ENCODE measurements around the gene PKIB.
"Not testable (repeated sequence)": the region's sequence is repeated elsewhere in the genome, so short reads cannot be mapped to it uniquely, and the experiment has no call there.

Gene PKIB, protein sequence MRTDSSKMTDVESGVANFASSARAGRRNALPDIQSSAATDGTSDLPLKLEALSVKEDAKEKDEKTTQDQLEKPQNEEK

DNA sequence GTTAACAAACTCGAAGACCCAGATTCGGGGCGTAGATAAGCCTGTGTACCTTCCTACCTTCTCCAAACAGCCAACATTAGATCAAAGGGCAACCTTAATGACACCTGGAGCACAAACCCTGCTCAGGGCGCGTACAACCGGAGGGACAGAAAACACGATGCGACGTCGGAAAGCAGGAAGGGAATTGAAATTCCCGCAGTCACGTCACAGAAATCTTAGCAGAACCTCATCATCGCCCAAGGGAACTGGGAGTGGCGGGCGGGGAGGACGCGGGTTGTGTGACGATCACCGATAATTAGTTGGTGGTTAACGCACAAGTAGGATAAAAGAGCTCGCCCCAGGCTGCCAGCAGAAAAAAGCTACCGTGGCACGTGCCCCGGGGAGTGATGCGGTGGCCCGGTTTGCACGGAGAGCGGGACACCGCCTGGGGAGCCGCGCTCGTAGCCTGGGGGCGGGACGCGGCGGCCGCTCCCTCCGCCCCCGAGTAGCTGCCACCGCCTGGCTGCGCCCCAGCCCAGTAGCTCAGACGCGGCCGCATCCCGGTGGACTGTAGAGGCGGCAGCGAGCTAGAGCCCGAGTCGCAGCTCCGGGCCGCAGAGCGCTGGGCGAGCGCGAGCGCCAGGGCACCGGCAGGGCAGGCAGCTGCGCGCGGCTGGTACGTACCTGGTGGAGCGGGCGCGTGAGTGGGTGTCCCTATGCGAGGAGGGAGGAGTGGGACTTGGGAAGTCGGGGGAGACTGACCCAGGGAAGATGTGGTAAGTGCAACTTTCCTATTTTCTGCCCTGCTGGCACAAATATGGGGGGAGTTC lies at the start of gene PKIB:
TSS of gene PKIB (plus strand) at position 525 of the 809 bp plus-strand sequence. CDS start 107,390 bp downstream, outside the sequence.
- DNase-seq: peak; percentile 50

DNA sequence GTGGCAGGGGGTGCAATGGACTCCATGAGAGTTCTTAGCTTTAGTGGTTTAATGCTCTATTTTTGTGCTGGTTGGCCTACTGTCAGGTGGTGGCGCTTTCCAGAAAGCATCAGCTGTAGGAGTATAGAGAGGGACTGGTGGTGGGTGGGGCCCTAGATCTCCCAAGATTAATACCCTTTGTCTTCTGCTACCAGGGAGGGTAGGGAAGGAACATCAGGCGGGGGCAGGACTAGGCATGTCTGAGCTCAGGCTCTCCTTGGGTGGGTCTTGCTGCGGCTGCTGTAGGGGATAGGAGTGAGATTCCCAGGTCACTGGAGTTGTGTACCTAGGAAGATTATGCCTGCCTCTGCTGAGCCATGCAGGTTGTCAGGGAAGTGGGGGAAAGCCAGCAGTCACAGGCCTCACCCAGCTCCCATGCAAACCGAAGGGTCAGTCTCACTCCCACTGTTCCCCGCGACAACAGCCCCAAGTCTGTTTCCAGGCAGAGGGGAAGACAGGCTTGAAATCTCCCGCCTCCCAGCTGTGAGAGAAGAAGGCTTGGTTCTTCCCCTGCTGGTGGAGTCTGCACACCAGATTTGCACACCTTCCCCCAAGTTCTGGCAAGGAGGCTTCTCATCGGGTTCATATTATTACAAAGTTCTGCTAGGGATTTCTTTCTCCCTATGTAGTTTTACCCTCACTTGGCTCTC lies 46.7 kb upstream of the PKIB start:
- DNase-seq: no peak

DNA sequence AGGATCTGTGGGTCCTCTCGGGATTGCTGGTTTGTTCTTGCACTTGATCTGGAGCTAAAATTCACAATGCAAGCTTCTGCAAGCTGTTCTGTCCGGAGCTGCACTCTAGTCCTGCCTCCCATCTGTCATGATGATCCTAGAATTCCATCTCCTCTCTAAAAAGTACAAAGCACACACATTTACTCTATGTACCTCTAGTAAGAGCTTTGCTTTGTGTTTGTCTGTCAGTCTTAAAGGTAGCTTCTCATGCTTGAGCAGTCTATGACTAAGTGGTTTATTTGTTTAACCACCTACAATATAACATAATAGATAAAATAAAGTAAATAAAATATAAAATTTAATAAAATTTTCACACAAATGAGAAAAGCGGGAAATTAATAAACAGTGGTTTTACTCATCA lies 46.0 kb upstream of the PKIB start:
- DNase-seq: no peak

DNA sequence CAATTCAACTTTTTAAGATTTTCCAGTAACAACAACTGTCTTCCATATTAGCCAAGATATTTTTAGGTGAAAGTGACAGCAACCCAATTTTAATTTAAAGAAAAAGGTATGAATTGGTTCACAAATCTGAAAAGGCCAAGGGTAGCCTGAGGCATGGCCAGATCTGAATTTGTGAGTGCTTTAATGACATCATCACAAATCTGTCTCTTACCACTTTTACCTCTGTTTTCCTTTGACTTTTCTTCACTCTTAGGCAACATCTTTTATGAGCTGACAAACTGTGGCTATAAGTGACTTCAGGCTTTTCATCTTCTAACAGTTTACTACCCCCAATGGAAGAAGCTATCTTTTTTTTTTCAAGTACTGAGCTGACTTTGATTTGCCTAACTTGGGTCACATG lies 44.5 kb upstream of the PKIB start:
- DNase-seq: no peak

DNA sequence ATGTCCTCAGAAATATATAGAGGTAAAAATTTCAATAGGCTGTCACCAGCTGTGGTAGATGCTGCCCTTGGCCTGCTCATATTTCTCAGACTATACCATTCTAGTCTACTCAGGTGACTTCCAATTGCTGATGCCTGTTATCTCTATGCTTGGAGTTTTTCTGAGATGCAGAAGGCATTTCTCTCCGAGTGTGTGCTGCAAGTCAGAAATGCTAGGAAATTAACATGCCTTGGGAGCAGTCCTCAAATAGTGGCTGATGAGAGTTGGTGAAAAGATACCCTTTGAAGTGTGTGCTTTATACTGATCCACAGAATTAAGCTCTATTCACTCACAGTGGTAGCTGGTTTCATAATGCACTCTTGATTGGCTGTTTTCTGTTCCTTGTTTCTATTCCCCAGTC lies 43.2 kb upstream of the PKIB start:
- no peak for DNase-seq

DNA sequence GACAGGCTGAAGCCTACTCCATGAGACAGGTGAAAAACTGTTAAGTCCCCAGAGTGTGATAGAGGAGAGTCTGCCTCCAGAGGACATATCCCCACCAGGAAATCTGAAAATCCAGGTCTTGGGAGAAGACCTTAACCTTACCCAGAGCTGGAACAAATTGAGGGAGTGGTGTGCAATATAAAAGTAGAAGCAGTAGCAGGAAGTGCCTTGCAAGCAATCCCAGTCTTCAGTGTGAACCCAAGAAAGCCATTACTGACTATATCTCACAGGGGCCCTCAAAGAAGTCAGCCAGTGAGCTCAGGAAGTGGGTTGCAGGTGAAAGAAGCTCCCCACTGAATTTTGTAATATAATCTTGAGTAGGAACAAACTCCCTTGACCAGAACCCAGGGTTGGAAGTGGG lies 41.9 kb upstream of the PKIB start:
- no peak for DNase-seq

DNA sequence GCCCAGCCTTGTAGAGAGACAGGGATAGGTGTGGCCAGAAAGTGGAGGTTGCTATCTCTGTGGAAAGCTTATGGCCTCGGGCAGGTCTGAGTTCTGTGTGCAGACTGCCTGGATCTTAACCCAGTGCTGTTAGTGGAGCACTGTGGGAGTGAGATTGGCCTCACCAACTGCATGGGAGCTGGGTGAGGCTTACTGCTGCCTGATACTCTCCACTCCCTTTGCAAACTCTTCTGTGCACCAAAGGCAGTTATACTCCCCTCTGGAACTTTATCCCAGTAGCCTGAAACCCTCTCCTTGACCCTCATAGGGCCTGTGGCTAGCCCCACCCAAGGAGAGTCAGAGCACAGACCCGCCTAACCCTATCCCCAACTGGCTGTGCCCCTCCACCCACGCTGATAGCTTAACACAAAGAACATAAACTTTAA lies 41.4 kb upstream of the PKIB start:
- DNase-seq: no peak

DNA sequence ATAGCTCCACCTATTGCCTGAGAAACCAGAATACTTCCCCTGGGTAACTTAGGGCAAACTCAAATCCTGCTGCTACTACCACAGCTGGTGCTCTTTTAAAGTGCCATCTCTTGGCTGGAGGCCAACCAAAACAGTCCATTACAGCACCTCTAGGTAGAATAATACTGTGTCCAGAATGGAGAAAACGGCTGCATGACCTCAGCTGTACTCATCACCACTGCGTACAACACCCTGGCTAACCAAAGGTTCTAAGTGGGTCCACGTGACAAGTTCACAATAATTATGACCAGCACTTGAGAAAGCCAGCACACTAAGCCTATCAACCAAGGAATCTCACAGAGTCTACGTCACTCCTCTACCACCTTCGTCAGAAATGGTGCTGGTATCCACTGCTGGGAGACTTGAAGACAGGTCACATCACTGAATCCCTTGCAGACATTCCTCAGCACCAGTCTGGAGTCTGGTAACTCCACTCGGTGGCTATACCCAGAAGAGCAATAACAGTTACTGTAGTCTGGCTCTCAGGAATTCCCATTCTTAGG lies 40.9 kb upstream of the PKIB start:
- peak; percentile 15 for DNase-seq

DNA sequence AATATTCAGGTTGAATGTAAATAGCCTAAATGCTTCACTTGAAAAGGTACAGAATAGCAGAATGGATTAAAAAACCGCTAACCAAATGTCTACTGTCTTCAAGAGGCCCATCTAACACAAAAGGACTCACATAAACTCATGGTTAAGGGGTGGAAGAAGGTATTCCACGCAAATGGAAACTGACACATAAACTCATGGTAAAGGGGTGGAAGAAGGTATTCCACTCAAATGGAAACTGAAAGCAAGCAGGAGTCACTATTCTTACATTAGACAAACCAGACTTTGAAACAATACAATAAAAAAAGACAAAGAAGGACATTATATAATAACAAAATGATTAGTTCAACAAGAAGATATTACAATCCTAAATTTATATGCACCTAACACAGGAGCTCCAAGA lies 38.3 kb upstream of the PKIB start:
- DNase-seq: no peak

DNA sequence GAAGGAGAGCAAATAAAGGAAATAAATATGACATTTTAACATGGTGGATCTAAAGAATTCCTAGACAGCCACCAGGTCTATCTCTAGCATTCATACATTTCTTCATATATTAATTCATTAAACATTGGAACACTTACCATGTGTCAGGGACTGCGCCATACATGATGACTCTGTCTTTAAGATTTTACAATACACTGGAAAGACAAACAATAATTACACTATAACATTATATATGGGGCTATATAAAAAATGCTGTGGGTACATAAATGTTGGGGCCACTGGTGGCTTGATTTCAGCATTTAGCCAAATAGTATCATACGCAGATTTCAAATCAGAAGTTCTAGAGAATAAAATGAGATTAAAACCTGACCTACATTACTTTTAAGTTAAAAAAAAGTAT lies 33.3 kb upstream of the PKIB start:
- no peak for DNase-seq

DNA sequence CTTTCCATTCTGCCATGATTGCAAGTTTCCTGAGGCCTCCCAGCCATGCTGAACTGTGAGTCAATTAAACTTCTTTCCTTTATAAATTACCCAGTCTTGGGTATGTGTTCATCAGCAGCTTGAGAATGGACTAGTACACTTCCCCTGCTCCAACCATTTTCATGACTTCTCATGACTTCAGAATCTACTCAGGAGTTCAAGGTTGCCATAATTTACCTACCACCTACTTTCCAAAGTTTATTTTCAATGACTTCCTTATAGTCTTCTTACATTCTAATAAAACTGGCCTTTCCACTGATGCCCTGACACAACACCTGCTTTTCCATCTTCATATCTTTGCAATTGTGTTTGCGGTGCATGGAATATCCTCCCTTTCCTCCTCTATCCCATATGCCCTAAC lies 31.2 kb upstream of the PKIB start:
- no peak for DNase-seq

DNA sequence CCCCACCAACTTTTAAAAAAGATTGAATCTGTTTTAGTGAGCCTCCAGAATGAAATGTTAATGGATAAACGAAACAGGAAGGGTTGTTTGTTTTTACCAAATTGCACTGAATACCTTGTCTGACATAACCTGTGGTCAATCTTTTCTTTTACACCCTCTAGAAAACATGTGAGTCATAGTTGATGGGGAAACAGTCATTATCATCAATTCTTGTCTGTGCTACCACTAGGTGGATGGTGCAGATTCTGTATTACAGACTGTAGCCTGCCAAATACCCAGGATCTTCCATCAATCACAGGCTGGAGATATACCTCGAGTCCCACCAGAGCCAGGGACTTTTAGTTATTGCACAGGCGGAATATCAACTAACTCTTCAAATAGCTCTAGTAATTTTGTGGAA lies 29.5 kb upstream of the PKIB start:
- no peak for DNase-seq

DNA sequence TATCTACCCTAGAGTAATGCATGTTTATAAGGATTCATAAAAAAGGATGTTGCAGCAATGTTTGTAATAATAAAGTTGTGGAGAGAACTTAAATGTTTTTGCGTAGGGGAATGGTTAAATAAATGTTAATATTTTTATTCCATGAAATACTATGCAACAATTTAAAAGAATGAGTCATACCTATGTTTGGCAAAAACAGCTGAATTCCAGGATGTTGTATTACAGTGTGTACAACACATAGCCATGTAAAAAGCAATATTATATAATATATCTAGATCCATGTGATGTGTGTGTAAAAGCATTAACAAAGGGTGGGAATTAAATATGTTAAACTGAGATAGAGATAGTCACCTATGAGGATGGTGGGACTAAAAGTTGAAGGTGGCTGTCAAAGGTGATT lies 21.1 kb upstream of the PKIB start:
- DNase-seq: no peak

DNA sequence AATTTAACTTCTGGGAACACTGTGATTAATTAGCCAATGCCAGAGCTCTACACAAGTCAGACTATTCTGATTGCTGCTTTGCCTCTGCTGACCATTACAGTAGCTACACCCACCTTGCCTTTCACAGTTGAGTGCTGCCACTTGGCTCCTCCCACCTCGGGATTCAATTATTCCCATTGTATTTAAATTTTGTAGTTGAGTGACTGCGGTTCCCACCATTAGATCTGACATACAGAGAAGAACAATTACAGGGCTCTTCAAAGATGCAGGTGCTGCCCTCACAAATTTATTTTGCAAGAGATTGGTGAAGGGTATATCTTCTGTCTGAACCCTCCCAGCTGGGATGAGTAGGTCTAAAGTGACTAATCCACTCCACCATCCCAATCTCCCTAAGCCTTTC lies 11.9 kb upstream of the PKIB start:
- DNase-seq: not testable (repeated sequence)

DNA sequence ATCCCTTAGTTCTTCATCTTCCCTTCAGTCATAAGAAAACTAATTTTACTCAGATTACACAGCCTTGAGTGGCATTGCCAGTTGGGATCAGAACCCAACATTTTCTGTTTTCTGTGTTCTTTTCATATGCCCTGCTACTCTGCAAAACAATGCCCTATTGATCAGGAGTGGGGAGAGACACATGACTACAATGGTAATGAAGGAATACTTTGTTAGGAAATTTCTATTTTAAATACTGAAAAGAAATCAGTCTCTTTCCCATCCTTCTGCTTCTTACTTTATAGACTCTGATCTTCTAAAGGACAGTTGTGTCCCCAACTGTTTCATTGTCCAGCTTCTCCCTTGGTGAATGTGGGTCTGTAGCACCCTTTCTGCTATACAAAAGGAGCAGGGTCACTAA lies 5.5 kb upstream of the PKIB start:
- DNase-seq: no peak

DNA sequence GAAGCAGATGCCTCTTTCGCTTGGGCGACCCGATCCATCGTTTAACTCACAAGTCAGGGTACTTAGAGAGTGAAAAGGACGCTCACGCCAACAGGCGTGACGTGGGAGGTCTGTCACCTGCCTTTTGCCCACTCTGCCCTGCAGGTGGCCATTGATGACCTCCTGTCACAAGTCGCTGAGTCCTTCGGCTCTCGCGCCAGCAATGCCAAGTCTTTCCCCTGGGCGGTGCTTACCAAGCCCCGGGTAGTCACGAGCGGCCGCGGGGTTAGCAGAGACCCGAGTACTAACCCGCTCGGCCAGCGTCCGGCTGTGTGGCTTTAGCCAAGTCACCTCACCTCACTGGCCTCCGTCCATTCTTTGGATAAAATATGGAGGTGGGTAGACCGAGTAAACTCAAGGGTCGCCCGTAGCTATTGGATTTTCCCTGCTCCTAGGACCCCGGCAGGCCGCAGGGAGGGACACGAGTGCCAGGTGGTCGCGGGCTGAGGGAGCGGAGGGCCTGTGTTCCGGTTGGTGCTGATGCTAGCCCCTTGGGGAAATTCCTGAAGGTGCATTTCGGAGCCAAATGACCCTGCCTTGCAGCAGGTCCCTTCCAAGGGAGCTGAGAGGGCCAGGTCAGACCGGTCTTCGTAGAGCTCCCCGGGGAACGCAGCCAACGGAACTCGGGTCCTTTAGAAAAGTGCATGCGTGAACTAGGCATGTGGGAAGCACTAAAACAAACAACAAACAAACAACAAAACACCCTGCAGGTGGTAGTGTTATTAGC lies 668 bp downstream of the PKIB start:
- DNase-seq: peak; percentile 39

DNA sequence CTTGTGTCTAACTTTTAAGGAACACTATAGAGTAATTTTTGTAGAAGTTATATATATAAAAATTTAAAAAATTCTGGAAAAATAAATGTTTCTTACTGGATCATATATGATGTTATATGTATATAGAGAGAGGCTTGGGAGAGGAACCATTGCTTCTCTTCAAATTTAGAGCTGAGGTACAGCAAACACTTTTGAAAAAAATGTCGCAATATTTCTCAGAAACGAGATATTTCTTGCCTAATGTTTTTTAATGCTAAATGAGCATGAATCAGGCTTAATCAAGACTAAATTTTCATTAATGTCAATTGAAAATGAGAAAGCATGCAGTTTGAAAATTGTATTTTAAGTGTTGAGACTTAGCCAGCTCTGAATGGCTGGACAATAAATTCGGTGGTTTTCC lies 2.6 kb downstream of the PKIB start:
- no peak for DNase-seq

DNA sequence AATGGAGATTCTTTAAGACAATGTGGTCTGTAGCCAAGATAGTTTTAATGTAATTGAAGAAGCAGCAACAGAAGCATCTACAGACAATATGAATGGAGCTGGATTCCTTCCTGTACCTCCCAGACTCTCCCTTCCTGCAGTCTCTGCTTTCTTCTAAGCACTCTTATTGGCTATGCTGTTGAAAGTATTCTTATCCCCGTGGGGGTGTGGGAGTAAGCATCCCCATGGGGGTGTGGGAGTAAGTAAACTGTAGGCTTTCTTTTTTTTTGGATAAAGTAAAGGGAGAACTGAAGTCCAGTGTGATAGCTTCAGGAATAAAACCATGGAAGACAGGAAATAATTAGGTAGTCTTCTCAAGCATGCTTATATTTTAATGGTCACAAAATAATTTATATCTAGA lies 4.1 kb downstream of the PKIB start:
- DNase-seq: no peak

DNA sequence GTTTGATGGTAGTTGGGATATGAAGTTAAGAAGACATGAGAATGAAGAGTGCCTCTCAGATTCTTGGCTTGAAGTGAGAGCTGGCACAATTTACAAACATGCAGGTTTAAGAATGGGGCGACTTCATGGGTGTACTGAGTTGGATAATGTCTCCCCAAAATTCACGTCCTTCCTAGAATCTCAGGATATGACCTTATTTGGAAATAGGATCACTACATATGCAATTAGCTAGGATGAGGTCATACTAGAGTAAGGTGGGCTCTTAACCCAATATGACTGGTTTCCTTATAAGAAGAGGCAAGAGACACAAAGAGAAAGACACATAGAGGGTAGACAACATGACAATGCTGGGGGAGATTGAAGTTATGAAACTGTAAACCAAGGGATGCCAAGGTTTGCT lies 5.2 kb downstream of the PKIB start:
- no peak for DNase-seq

DNA sequence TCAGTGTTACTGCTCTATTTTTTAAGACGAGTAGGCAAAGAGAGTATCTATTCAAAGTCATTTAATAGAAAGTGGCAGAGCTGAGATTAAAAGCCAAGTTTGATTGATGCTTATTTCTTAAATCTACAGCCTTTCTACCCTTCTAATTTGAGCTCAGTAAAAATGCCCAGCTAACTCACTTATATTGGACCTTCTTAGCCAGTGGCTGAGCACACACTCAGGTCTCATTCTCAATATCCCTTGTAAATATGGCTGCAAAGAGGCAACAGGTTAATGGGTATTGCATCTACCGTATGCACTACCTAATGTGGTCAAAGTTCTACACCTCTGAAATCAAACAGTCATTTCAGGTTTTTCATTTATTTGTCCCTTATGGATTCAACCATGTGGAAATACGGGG lies 6.7 kb downstream of the PKIB start:
- no peak for DNase-seq

DNA sequence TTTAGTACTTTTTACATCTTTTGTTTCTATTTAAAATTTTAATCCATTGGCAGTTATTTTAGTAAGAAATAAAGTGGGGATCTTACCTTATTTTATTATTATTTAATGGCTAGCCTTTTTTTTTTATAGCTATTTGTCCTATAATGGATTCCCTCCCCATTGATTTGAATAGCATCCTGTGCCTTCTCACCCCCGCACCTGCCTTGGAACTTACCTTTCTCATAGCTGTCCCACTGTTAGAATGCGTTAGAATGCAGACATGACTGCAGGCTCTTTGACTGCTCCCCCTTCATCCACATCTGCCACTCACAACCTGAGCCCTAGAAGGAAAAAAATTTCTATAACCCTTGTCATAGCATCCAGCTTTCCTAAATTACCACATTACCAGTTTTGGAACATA lies 9.1 kb downstream of the PKIB start:
- no peak for DNase-seq

DNA sequence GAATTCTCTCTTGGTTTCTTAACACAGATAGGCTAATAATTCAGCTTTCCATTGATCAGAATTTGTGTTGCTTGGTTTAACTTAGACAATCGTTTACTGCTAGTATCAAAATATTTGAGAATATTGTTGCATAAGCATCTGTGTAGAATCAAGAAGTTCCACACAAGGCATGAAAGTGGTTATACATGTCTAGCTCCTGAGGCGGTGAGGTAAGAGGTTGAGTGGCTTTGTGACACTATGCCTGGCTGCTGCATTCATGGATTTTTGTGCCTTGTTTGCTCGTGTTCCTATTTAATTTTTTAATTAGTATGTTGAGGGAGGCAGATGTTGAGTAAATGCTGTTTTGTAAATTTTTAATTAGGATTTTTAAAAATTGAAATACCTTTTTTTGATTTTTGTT lies 10.2 kb downstream of the PKIB start:
- DNase-seq: no peak

DNA sequence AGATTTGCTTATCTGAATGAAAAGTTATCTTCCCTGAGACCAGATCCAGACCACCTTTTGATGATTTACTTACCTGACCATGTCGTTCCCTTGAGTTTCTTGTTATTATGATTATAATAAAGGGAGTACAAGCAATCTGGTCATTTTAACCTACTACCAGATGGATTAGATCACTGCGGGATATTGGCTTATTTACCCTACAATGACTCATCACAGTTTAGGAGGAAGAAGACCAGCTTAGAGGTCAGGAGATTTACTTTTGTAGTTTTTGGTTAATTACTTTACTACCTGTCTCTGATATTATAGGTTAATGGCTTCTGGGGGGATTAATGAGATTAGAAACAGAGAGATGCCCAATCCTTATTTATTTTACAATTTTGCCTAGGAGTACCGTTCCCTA lies 10.7 kb downstream of the PKIB start:
- DNase-seq: no peak

Data from NCI-H510A treated with DMSO at 0.1 percent for 48 hours (cell line).